Measurements from ENCODE around the gene SCYGR5. TPM values are rescaled to one million over a fixed set of nuclear protein-coding genes. Genes with fewer than 3 reads are reported as not detected.

Gene SCYGR5
- total RNA-seq, 2 experiments from 2014 or later: not detected

DNA sequence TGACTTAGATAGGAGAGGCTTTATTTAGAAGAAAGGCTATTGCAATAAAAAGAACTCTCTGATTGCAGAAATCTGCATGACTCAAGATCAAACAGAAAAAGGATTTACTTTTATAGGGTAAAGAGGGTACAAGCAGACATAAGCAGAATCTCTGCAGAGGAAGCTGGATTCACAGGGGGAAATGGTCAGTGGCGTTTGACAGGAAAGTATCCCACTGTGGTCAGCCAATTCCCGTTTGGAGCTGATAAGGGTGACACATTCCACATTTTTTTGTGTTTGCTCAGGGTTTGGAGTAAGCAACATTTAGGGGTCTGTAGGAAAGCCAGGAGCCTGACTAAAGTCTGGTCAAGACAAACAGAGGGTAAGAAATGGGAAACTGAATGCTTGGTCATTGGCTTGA lies 23.9 kb upstream of the SCYGR5 start:
- no peaks in the 10 kb centered on the region for H3K36me3 Mint-ChIP-seq (ENCODE audit: low read depth)
- TF ChIP-seq, protein P1, sequence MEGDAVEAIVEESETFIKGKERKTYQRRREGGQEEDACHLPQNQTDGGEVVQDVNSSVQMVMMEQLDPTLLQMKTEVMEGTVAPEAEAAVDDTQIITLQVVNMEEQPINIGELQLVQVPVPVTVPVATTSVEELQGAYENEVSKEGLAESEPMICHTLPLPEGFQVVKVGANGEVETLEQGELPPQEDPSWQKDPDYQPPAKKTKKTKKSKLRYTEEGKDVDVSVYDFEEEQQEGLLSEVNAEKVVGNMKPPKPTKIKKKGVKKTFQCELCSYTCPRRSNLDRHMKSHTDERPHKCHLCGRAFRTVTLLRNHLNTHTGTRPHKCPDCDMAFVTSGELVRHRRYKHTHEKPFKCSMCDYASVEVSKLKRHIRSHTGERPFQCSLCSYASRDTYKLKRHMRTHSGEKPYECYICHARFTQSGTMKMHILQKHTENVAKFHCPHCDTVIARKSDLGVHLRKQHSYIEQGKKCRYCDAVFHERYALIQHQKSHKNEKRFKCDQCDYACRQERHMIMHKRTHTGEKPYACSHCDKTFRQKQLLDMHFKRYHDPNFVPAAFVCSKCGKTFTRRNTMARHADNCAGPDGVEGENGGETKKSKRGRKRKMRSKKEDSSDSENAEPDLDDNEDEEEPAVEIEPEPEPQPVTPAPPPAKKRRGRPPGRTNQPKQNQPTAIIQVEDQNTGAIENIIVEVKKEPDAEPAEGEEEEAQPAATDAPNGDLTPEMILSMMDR (IDR thresholded peaks at IDR 0.05): no peak
- no peaks in the 10 kb centered on the region for H3K4me1 Mint-ChIP-seq (ENCODE audit: low read depth)
- no peak overlapping the region for H3K4me3 Mint-ChIP-seq
- DNase-seq (no peak), ATAC-seq (no peak)
- no peaks in the 10 kb centered on the region for H3K27me3 Mint-ChIP-seq
- ChIA-PET CTCF (no interaction called here), POLR2A (no interaction called here)
- no peak overlapping the region for H3K27ac Mint-ChIP-seq
- no peaks in the 10 kb centered on the region for H3K9me3 Mint-ChIP-seq
- intact Hi-C loops (cut with micrococcal nuclease): loop anchor here (10.0 kb wide), 1 partner anchor 238 kb away; no protein-coding TSS in a partner anchor

DNA sequence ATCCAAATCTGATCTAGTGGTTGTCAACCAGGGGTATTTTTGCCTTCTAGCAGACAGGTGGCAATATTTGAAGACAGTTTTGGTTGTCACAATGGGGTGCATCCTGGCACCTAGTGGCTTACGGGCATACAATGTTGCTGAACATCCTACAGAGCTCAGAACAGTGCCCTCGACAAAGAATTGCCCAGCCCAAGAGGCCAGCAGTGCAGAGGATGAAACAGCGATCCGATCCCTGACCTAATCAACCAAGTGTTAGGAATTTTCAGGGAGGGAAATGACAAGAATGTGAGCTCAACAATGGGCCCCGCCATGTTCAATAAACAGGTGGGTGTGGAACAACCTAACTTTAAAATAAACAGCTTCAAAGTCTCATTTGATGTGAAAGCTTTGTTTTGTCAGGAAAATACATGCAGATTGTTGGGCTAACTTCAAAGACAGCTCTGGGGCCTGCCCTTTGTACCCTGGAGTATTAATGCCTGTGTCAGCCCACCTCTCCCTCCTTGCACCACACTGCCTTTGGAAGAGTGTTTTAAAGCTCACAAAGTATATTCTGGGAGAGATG lies 22.5 kb upstream of the SCYGR5 start:
- ChIA-PET POLR2A (no interaction called here), CTCF (interaction anchor here (1.0 to 1.3 kb wide), 3 partner anchors 14 to 122 kb away, joined by 4 to 9 read pairs (median 4); no protein-coding TSS in a partner anchor)
- no peaks in the 10 kb centered on the region for H3K27me3 Mint-ChIP-seq
- DNase-seq (peak; percentile 4), ATAC-seq (no peak)
- no peaks in the 10 kb centered on the region for H3K9me3 Mint-ChIP-seq
- H3K4me3 Mint-ChIP-seq: no peak overlapping the region
- TF ChIP-seq, protein P1 (IDR thresholded peaks at IDR 0.05): no peak
- intact Hi-C loops (cut with micrococcal nuclease): loop anchor here (10.0 kb wide), 1 partner anchor 239 kb away; no protein-coding TSS in a partner anchor
- no peaks in the 10 kb centered on the region for H3K36me3 Mint-ChIP-seq (ENCODE audit: low read depth)
- H3K27ac Mint-ChIP-seq: no peak overlapping the region
- H3K4me1 Mint-ChIP-seq (ENCODE audit: low read depth): no peaks in the 10 kb centered on the region

DNA sequence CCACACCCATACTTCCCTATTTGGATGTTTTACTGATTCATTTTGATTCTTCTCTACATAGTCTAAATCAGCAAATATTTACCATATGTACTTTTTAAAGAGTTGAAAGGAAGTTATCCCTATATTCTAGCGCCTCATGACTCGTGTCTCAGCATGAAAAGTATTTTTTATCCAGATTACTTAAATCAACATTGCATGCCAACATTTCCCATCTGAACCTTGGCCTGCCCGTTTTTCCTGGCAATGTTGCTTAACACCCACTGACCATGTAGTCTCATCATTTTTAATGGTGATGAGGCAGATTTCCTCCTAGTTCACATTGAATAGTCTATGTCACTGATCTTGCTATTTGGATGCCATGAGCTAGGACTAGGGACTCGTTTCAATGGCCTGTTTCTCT lies 13.2 kb upstream of the SCYGR5 start:
- ATAC-seq: no peak
- POLR2A ChIA-PET: no interaction called here
- Mint-ChIP-seq H3K36me3 (ENCODE audit: low read depth) (no peaks in the 10 kb centered on the region), H3K27ac (no peak overlapping the region), H3K27me3 (peaks cover 7% of the 10 kb centered on the region), H3K4me3 (no peak overlapping the region), H3K4me1 (ENCODE audit: low read depth) (no peaks in the 10 kb centered on the region), H3K9me3 (no peaks in the 10 kb centered on the region)
- CTCF ChIA-PET: interaction anchor here (1.2 kb wide), 1 partner anchor 209 kb away, joined by 3 read pairs; no protein-coding TSS in a partner anchor
- DNase-seq: no peak
- intact Hi-C loops (cut with micrococcal nuclease): no loop called here
- TF ChIP-seq, protein P1 (IDR thresholded peaks at IDR 0.05): no peak

DNA sequence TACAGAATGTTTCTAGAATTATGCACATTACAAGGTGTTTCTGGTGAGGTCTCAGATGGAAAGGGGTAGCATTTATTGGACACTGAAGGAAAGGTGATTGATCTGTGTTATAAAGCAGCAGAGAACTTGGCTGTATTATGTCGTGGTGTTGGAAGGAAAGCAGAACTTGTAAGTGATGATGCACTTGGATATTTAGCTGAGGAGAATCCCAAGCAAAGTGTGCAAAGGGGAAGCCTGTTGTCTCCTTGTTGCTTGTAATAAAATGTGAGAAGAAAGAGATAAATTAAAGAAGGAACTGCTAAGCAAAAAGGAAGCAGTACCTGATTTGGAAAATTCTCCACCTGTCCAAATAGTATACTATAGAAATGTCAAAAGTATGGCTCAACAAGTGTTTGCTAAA lies 12.2 kb upstream of the SCYGR5 start:
- peaks cover 7% of the 10 kb centered on the region for H3K27me3 Mint-ChIP-seq
- TF ChIP-seq, protein P1 (IDR thresholded peaks at IDR 0.05): no peak
- H3K36me3 Mint-ChIP-seq (ENCODE audit: low read depth): no peaks in the 10 kb centered on the region
- no peak overlapping the region for H3K27ac Mint-ChIP-seq
- ChIA-PET POLR2A (no interaction called here), CTCF (interaction anchor here (0.9 kb wide), 1 partner anchor 112 kb away, joined by 3 read pairs; no protein-coding TSS in a partner anchor)
- DNase-seq (no peak), ATAC-seq (no peak)
- H3K4me1 Mint-ChIP-seq (ENCODE audit: low read depth): no peaks in the 10 kb centered on the region
- intact Hi-C loops (cut with micrococcal nuclease): no loop called here
- no peak overlapping the region for H3K4me3 Mint-ChIP-seq
- H3K9me3 Mint-ChIP-seq: no peaks in the 10 kb centered on the region

DNA sequence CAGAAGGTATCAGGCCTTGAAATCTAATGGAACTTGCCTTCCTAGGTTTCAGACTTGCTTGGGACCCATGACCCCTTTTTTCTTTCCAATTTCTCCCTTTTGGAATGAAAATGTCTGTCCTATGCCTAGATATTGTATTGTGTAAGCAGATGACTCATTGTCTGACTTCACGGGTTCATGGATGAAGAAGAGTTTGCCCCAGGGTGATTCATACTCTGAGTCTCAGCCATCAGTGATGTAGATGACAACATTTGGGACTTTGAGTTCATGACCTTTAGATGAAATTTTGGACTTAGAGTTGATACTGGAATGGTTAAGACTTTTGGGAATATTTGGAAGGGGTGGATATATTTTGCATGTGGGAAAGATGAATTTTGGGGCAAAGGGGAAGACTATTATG lies 11.2 kb upstream of the SCYGR5 start:
- no peak overlapping the region for H3K4me3 Mint-ChIP-seq
- peaks cover 6% of the 10 kb centered on the region for H3K27me3 Mint-ChIP-seq
- intact Hi-C loops (cut with micrococcal nuclease): loop anchor here (5.0 kb wide), 3 partner anchors 107 to 227 kb away; no protein-coding TSS in a partner anchor
- DNase-seq: no peak
- H3K9me3 Mint-ChIP-seq: no peaks in the 10 kb centered on the region
- no peaks in the 10 kb centered on the region for H3K36me3 Mint-ChIP-seq (ENCODE audit: low read depth)
- ATAC-seq: peak; percentile 55
- CTCF ChIA-PET: no interaction called here
- TF ChIP-seq, protein P1 (IDR thresholded peaks at IDR 0.05): no peak
- POLR2A ChIA-PET: interaction anchor here (0.6 kb wide), 1 partner anchor 93 kb away, joined by 3 read pairs; no protein-coding TSS in a partner anchor
- H3K4me1 Mint-ChIP-seq (ENCODE audit: low read depth): no peaks in the 10 kb centered on the region
- H3K27ac Mint-ChIP-seq: no peak overlapping the region

Data from activated CD8-positive, alpha-beta T cell treated with anti-CD3 and anti-CD28 coated beads for 36 hours (primary cell).